GM12878 (cell line): ENCODE measurements around the gene CRB2.

Source experiments
- MXI1 ChIP-seq: fragments of 150-350 bp; IDR thresholded peaks from 2 replicates; pipeline ENCODE4 v1.6.1; 2011; ENCODE audit warnings: low read depth, mild to moderate bottlenecking, inconsistent platforms, low read length, improper control_type of control experiment
- NFYB ChIP-seq: IDR thresholded peaks from 2 replicates; pipeline ENCODE4 v1.6.1; 2011; ENCODE audit warnings: low read depth, mild to moderate bottlenecking, low read length, improper control_type of control experiment, moderate library complexity; ENCODE audit not compliant: insufficient read depth
- POLR2AphosphoS5 ChIP-seq: IDR thresholded peaks from 2 replicates; pipeline ENCODE4 v1.6.1; 2011; ENCODE audit warnings: mild to moderate bottlenecking, low read length, inconsistent platforms
- TF ChIP-seq, protein P1 (sequence below): IDR thresholded peaks from 2 replicates; pipeline ENCODE4 v1.6.1; 2011; ENCODE audit warnings: borderline replicate concordance, low read depth, mild to moderate bottlenecking, moderate library complexity, mixed read lengths, low read length; ENCODE audit not compliant: insufficient read depth; ENCODE audit errors: extremely low read length

- TF ChIP-seq POLR2AphosphoS5 = no peak
- TF ChIP-seq MXI1 = no peak
- TF ChIP-seq NFYB = no peak
- TF ChIP-seq, protein P1, sequence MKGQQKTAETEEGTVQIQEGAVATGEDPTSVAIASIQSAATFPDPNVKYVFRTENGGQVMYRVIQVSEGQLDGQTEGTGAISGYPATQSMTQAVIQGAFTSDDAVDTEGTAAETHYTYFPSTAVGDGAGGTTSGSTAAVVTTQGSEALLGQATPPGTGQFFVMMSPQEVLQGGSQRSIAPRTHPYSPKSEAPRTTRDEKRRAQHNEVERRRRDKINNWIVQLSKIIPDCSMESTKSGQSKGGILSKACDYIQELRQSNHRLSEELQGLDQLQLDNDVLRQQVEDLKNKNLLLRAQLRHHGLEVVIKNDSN = no peak
Observed at GRCh38 chr9:123401879-123402513, 46.0 kb downstream of the CRB2 start.
